Fibroblast of peridontal ligament (primary cell): Measurements from ENCODE around the gene RTBDN.

Source experiments
- DNase-seq: peaks from one replicate; pipeline ENCODE4 v3.0.0-alpha.2; 2010; ENCODE audit errors: extremely low read depth

Gene RTBDN

GRCh38 chr19:12779162-12779993 lies 55.0 kb downstream of the RTBDN start:
- peak; percentile 91 for DNase-seq

GRCh38 chr19:12778905-12779161 lies 55.5 kb downstream of the RTBDN start:
- no peak for DNase-seq

GRCh38 chr19:12778017-12778904 lies 56.1 kb downstream of the RTBDN start:
- DNase-seq: peak; percentile 73

GRCh38 chr19:12777217-12778016 lies 57.0 kb downstream of the RTBDN start:
- DNase-seq: peak; percentile 71
